GM06990 (cell line): ENCODE data around the gene GNB5.
A peak's percentile ranks its signal among the peaks of the same experiment; 100 is the strongest.

Experiments
- DNase-seq: peaks from one replicate; pipeline ENCODE4 v3.0.0-alpha.2; 2011; ENCODE audit not compliant: insufficient read length; ENCODE audit errors: extremely low read depth
- H3K27me3 ChIP-seq: replicated peaks from 2 replicates; pipeline ENCODE4 v1.6.0; 2011; ENCODE audit warnings: low read length; ENCODE audit not compliant: control insufficient read depth, insufficient read depth
- H3K36me3 ChIP-seq: 2 replicates; pipeline ENCODE4 v1.5.1; 2011; ENCODE audit warnings: low read length; ENCODE audit not compliant: control insufficient read depth, insufficient read depth
- H3K4me3 ChIP-seq: replicated peaks from 2 replicates; pipeline ENCODE4 v1.5.1; 2011; ENCODE audit warnings: low read depth, mild to moderate bottlenecking, control low read depth, low read length
- TF ChIP-seq, protein P1 (sequence below): IDR thresholded peaks from 2 replicates; pipeline ENCODE4 v1.5.1; 2011; ENCODE audit warnings: low read length, control low read depth, mild to moderate bottlenecking, inconsistent platforms; ENCODE audit not compliant: insufficient read depth, poor library complexity, severe bottlenecking

The GNB5 gene

DNA sequence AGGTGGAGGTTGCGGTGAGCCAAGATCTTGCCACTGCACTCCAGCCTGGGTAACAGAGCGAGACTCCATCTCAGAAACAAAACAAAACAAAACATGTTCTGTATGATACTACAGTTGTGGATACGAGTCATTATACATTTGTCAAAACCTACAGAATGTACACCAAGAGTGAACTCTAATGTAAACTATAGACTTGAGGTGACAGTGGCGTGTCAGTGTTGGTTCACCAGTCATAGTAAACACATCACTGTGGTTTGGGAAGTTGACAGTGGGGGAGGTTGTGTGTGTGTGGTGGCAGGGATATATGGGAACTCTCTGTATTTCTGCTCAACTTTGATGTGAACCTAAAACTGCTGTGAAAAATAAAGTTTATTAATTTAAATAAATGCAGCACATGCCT, 33.0 kb upstream of the GNB5 start:
- Histone ChIP-seq H3K4me3 (no peak overlapping the region), H3K36me3 (no peaks in the 10 kb centered on the region), H3K27me3 (no peaks in the 10 kb centered on the region)
- TF ChIP-seq, protein P1, sequence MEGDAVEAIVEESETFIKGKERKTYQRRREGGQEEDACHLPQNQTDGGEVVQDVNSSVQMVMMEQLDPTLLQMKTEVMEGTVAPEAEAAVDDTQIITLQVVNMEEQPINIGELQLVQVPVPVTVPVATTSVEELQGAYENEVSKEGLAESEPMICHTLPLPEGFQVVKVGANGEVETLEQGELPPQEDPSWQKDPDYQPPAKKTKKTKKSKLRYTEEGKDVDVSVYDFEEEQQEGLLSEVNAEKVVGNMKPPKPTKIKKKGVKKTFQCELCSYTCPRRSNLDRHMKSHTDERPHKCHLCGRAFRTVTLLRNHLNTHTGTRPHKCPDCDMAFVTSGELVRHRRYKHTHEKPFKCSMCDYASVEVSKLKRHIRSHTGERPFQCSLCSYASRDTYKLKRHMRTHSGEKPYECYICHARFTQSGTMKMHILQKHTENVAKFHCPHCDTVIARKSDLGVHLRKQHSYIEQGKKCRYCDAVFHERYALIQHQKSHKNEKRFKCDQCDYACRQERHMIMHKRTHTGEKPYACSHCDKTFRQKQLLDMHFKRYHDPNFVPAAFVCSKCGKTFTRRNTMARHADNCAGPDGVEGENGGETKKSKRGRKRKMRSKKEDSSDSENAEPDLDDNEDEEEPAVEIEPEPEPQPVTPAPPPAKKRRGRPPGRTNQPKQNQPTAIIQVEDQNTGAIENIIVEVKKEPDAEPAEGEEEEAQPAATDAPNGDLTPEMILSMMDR, result no peak
- DNase-seq, result no peak

DNA sequence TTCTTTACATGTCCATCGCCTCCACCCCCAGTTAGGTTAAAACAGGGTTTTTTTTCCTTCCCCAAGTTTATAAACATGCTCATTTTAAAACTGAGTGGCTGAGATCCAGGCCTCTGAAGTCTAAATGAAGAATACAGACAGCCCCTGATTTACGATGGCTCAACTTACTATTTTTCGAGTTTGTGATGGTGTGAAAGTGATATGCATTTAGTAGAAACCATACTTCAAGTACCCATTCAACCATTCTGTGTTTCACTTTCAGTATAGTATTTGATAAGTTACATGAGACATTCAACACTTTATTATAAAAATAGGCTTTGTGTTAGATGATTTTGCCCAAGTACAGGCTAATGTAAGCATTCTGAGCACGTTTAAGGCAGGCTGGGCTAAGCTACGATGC, 30.5 kb upstream of the GNB5 start:
- peak overlapping the region; percentile 51 for H3K4me3 ChIP-seq
- TF ChIP-seq, protein P1, result no peak
- DNase-seq, result peak; percentile 54
- H3K27me3 ChIP-seq, result no peaks in the 10 kb centered on the region
- H3K36me3 ChIP-seq, result no peaks in the 10 kb centered on the region

DNA sequence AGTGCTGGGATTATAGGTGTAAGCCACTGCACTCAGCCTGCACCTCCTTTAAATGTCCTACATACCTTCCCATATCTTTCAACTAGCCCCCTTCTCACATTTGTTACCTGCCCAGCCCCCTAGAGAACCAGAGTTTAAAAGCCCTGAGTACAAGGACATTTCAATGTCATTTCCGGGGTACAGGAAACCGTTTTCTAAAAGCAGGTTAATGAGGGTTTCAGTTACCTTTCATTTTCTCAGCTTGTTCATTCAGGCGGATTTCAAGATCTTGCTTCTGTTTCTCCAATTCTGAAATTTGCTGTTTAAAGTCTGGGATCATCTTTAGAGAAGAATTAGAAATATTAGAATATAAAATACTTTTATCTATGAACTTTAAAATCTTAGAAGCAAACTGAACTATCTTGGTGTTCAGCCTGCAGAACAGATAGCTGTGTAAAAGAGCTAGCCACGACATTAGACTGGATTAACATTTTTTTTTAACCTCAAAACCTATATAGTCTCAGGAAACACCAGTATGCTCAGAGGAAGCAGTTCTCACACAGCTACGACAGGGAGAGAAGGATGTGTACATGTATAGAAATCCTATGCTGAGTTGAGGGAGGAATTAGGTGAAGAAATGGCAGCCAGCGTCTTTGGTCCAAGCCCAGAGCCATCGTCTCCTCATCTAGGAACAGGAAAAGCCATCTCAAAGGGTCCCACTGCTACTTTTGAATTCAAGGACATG, 29.9 kb upstream of the GNB5 start:
- H3K27me3 ChIP-seq, result no peaks in the 10 kb centered on the region
- no peaks in the 10 kb centered on the region for H3K36me3 ChIP-seq
- peak overlapping the region; percentile 51 for H3K4me3 ChIP-seq
- no peak for DNase-seq
- TF ChIP-seq, protein P1, result no peak

DNA sequence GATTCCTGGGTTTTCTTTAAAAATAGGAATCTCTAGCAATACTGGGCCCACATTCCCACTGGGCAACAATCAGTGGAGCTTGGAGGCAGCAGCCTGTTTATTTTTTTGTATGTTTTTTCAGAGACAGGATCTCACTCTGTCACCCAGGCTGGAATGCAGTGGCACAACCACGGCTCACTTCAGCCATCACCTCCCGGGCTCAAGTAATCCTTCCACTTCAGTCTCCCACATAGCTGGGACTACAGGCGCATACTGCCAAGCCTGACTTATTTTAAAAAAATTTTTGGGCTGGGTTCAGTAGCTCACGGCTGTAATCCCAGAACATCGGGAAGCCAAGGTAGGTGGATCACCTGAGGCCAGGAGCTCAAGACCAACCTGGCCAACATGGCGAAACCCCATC, 29.1 kb upstream of the GNB5 start:
- DNase-seq, result no peak
- Histone ChIP-seq H3K27me3 (no peaks in the 10 kb centered on the region), H3K36me3 (no peaks in the 10 kb centered on the region), H3K4me3 (no peak overlapping the region)
- TF ChIP-seq, protein P1, result no peak

DNA sequence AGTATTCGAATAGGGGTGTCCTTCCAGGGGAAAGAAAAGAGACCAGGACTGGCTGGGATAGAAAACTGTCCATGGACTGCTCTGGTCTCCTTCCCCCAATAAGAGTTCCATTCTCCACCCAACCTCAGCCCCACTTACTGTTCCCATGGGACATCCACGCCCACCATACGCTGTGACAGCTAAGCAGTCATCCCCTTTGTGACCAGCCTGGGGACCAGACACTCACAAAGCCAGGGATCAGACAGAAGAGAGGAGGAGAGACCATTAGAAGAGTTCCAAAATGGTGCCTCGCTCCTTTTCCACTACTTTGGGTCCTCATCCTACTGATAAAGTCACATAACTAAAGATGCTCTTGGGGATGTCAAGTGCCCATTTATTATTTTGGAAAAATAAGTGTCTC, 27.6 kb upstream of the GNB5 start:
- no peak for DNase-seq
- Histone ChIP-seq H3K27me3 (no peaks in the 10 kb centered on the region), H3K36me3 (no peaks in the 10 kb centered on the region), H3K4me3 (no peak overlapping the region)
- TF ChIP-seq, protein P1, result no peak

DNA sequence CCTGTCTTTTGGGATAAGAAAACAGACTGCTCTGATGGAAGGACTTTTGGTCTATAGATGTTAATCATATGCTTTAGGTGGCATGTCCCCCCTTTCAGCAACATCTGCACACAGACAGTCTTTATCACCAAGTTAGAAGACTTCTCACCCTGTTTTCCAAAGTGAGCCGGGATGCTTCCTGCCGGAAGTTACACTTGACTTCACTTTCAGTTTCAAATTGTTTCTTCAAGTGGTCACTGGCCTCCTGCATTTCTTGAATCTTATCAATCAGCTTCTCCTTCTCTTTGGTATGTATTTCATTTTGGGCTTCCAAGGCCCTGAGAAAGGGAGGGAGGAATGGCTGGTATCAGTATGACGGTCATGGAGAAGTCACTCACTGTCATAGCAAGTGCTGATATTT, 27.2 kb upstream of the GNB5 start:
- H3K36me3 ChIP-seq, result no peaks in the 10 kb centered on the region
- H3K27me3 ChIP-seq, result no peaks in the 10 kb centered on the region
- no peak for DNase-seq
- TF ChIP-seq, protein P1, result no peak
- no peak overlapping the region for H3K4me3 ChIP-seq
